Measurements from ENCODE around the gene GSX2.
"Not testable (repeated sequence)": the region's sequence is repeated elsewhere in the genome, so short reads cannot be mapped to it uniquely, and the experiment has no call there.

Gene GSX2

GRCh38 chr4:54101190-54102041, 1.5 kb downstream of the GSX2 start:
- no peak overlapping the region for H3K9ac ChIP-seq (ENCODE audit: low read depth in 1 of 2, low read length in 2 of 2)
- no peak overlapping the region for H3K27ac ChIP-seq (ENCODE audit: low read depth in 2 of 2, low read length in 2 of 2)
- peaks cover 75 to 84% of the 10 kb centered on the region in 2 donors for H3K27me3 ChIP-seq (ENCODE audit: control insufficient read depth in 2 of 2, insufficient read depth in 2 of 2, low read length in 2 of 2)
- peaks cover 0 to 6% of the 10 kb centered on the region in 2 donors for H3K4me1 ChIP-seq (ENCODE audit: control insufficient read depth in 2 of 2, insufficient read depth in 2 of 2, low read length in 2 of 2)
- H3K36me3 ChIP-seq (ENCODE audit: control insufficient read depth in 2 of 2, insufficient read depth in 2 of 2, low read length in 2 of 2): no peaks in the 10 kb centered on the region
- H3K4me3 ChIP-seq (ENCODE audit: low read length in 2 of 2): peak overlapping the region in 1 of 2 donors; percentile 44
- no peaks in the 10 kb centered on the region for H3K9me3 ChIP-seq (ENCODE audit: control insufficient read depth in 2 of 2, low read length in 2 of 2)

DNA sequence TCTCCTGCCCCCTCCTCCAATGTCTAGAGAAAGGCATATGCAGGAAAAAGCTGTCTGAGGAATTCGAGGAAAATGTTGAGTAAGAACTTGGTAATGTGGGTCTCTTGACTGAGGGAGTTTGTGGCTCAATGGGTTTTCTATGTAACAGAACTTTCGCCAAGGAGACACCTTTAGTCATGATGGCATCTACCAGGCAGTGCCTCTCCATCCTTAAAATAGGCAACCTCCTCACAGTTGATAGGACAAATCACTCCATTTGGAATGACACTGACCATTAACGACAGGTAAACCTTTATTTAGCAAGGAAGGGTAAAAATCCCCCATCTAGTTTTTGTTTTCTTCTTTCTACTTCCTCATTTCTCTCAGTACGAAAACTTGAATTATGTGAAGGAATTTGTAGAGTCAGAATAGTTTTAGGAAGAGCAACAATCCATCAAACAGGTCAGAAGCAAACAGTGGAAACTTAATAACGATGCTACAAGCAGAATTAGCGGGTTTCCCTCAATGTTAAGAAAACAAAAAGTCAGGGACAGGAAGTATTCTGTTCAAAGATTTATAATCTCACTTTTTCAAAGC, 2.7 kb downstream of the GSX2 start:
- H3K9me3 ChIP-seq (ENCODE audit: control insufficient read depth in 2 of 2, low read length in 2 of 2): no peaks in the 10 kb centered on the region
- H3K4me3 ChIP-seq (ENCODE audit: low read length in 2 of 2): no peak overlapping the region
- H3K27me3 ChIP-seq (ENCODE audit: control insufficient read depth in 2 of 2, insufficient read depth in 2 of 2, low read length in 2 of 2): peaks cover 75 to 83% of the 10 kb centered on the region in 2 donors
- peaks cover 0 to 6% of the 10 kb centered on the region in 2 donors for H3K4me1 ChIP-seq (ENCODE audit: control insufficient read depth in 2 of 2, insufficient read depth in 2 of 2, low read length in 2 of 2)
- H3K36me3 ChIP-seq (ENCODE audit: control insufficient read depth in 2 of 2, insufficient read depth in 2 of 2, low read length in 2 of 2): no peaks in the 10 kb centered on the region
- no peak overlapping the region for H3K27ac ChIP-seq (ENCODE audit: low read depth in 2 of 2, low read length in 2 of 2)
- H3K9ac ChIP-seq (ENCODE audit: low read depth in 1 of 2, low read length in 2 of 2): no peak overlapping the region

DNA sequence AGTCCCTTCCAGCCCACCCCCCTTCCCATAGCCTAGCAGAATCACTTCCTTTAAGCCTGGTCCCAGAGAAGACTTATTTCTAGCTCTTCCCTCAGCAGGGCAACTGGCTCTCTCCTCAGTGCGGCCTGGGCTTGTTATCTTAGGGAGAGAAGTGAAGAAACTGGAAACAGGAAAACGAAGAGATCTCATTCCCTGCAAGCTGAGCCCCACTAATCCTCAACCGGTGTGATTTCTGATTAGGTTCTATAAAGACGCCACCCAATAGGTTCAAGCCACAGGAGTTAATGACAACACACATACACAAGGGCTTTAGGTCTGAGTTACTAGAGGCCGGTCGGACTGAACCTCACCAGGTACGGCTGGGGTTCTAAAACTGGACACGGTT, 3.2 kb downstream of the GSX2 start:
- Histone ChIP-seq H3K36me3 (ENCODE audit: control insufficient read depth in 2 of 2, insufficient read depth in 2 of 2, low read length in 2 of 2) (no peaks in the 10 kb centered on the region), H3K4me3 (ENCODE audit: low read length in 2 of 2) (peak overlapping the region in 1 of 2 donors; percentile 46), H3K4me1 (ENCODE audit: control insufficient read depth in 2 of 2, insufficient read depth in 2 of 2, low read length in 2 of 2) (peaks cover 0 to 6% of the 10 kb centered on the region in 2 donors), H3K9me3 (ENCODE audit: control insufficient read depth in 2 of 2, low read length in 2 of 2) (no peaks in the 10 kb centered on the region), H3K9ac (ENCODE audit: low read depth in 1 of 2, low read length in 2 of 2) (no peak overlapping the region), H3K27ac (ENCODE audit: low read depth in 2 of 2, low read length in 2 of 2) (no peak overlapping the region), H3K27me3 (ENCODE audit: control insufficient read depth in 2 of 2, insufficient read depth in 2 of 2, low read length in 2 of 2) (peaks cover 75 to 83% of the 10 kb centered on the region in 2 donors)

DNA sequence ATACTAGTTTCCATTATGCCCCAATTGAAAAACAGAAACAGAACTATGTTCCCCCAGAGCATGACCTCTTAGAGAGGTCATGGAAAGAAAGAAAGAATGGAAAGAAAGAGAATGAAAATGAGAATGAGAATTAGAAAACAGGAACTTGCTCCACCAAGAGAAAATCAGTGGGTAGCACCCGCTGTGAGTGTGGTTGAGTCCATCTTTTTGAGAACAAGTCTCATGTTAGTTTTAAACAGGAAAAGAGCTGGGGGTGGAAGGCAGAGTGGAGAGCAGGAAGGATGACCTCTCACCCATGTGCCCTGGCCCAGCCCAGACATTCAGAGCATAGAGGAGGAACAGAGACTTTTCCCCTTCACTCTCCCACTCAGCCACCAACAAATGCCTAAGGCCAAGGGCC, 4.9 kb downstream of the GSX2 start:
- no peaks in the 10 kb centered on the region for H3K36me3 ChIP-seq (ENCODE audit: control insufficient read depth in 2 of 2, insufficient read depth in 2 of 2, low read length in 2 of 2)
- H3K4me1 ChIP-seq (ENCODE audit: control insufficient read depth in 2 of 2, insufficient read depth in 2 of 2, low read length in 2 of 2): peaks cover 0 to 10% of the 10 kb centered on the region in 2 donors
- H3K9me3 ChIP-seq (ENCODE audit: control insufficient read depth in 2 of 2, low read length in 2 of 2): no peaks in the 10 kb centered on the region
- H3K27ac ChIP-seq (ENCODE audit: low read depth in 2 of 2, low read length in 2 of 2): no peak overlapping the region
- H3K9ac ChIP-seq (ENCODE audit: low read depth in 1 of 2, low read length in 2 of 2): no peak overlapping the region
- H3K4me3 ChIP-seq (ENCODE audit: low read length in 2 of 2): no peak overlapping the region
- H3K27me3 ChIP-seq (ENCODE audit: control insufficient read depth in 2 of 2, insufficient read depth in 2 of 2, low read length in 2 of 2): peaks cover 76 to 85% of the 10 kb centered on the region in 2 donors

DNA sequence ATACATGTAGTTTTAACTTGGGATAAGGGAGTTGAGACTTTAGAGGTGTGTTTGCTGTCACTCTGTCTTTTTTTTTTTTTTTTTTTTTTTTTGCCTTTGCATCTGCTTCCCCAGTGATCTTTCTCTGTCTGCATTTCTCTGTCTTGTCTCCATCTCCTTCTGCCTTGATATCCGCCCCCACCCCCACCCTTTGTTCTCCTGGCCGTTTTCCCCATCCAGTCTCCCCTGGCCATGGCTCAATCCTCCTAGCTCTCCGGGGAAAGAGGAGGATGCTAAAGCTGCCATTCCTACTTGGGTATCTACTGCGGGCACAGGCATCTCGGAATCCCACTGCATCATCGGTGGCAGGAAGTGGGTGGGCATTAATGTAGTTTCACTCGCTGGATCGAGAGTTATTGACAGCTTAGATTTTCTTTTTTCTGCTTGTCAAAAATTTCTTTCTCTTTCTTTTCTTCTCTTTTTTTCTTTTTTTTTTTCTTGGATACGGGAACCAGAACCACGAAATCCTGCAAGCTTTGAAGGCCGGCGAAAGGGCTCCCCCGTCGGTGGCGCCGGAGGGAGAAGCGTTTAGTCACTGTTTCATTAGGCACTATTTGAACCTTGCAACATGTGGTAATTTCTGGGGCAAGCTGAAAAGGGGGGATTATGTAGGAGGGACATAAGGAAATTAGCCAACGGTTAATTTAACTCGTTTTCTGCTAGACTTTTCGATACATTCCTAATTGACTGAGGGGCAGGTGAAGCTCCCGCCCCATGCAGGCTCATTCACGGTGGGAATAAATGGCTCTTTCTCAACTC, 8.2 kb downstream of the GSX2 start:
- H3K27ac ChIP-seq (ENCODE audit: low read depth in 2 of 2, low read length in 2 of 2): no peak overlapping the region
- H3K9ac ChIP-seq (ENCODE audit: low read depth in 1 of 2, low read length in 2 of 2): no peak overlapping the region
- peaks cover 0 to 6% of the 10 kb centered on the region in 2 donors for H3K4me1 ChIP-seq (ENCODE audit: control insufficient read depth in 2 of 2, insufficient read depth in 2 of 2, low read length in 2 of 2)
- H3K27me3 ChIP-seq (ENCODE audit: control insufficient read depth in 2 of 2, insufficient read depth in 2 of 2, low read length in 2 of 2): peaks cover 73 to 76% of the 10 kb centered on the region in 2 donors
- no peak overlapping the region for H3K4me3 ChIP-seq (ENCODE audit: low read length in 2 of 2)
- no peaks in the 10 kb centered on the region for H3K9me3 ChIP-seq (ENCODE audit: control insufficient read depth in 2 of 2, low read length in 2 of 2)
- H3K36me3 ChIP-seq (ENCODE audit: control insufficient read depth in 2 of 2, insufficient read depth in 2 of 2, low read length in 2 of 2): no peaks in the 10 kb centered on the region

DNA sequence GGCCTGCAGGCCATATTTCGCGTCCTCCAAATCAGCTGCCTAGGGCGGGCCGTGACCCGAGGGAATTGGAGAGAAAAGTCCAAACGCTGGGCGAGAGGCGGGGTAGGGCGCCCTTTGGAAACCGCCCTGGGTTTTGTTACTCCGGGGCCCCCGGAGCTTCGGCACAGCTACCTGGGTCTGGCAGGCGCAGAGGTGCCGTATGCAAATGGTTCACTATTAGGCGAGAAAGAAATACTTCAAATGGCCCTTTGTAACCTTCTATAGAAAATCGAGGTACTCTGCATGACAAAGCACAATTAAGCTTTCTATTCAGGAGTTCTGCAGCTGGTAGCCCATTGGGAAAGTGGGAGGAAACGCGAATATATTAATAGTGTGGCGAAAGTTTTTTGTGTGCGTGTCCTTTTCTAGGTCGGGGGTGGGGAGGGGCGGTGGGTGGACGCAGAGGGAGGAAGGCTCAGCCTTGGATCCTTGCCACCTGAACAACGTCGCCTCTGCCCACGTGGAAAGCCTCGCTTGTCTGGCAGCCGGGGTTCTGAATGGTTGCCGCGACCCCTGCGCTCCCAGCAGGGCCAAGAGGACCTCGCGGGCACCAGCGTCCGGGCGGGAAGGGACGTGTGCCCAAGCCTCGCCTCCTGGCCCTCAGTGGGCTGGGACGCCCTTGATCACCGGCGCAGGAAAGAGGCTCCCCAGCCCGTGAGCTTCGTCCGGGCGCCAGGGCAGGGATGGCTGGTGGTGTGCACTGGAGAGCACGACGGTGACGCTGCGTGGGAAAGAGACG, 9.5 kb downstream of the GSX2 start:
- no peaks in the 10 kb centered on the region for H3K36me3 ChIP-seq (ENCODE audit: control insufficient read depth in 2 of 2, insufficient read depth in 2 of 2, low read length in 2 of 2)
- no peak overlapping the region for H3K27ac ChIP-seq (ENCODE audit: low read depth in 2 of 2, low read length in 2 of 2)
- H3K4me1 ChIP-seq (ENCODE audit: control insufficient read depth in 2 of 2, insufficient read depth in 2 of 2, low read length in 2 of 2): peaks cover 0 to 4% of the 10 kb centered on the region in 2 donors
- no peaks in the 10 kb centered on the region for H3K9me3 ChIP-seq (ENCODE audit: control insufficient read depth in 2 of 2, low read length in 2 of 2)
- H3K27me3 ChIP-seq (ENCODE audit: control insufficient read depth in 2 of 2, insufficient read depth in 2 of 2, low read length in 2 of 2): peaks cover 65% of the 10 kb centered on the region in 2 donors
- no peak overlapping the region for H3K9ac ChIP-seq (ENCODE audit: low read depth in 1 of 2, low read length in 2 of 2)
- peak overlapping the region in 1 of 2 donors; percentile 4 for H3K4me3 ChIP-seq (ENCODE audit: low read length in 2 of 2)

DNA sequence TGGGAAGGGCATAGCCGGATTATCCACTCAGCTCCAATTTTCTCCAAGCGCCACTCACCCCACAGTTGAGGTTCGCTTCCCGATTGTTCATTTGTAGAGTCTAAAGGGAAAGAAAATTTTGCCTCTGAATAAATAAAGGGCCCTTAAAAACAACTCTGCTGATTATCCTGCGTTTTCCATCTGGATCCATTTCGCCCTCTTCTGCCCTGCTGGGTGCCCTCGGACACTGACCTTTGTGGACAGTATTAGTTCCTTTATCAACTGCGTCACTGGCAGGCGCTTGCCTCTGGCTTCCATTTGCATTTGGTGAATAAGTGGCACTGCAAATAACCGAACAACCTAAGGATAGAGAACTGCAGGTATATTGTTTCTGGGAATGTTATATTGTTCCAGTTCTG, 10.1 kb downstream of the GSX2 start:
- Histone ChIP-seq H3K36me3 (ENCODE audit: control insufficient read depth in 2 of 2, insufficient read depth in 2 of 2, low read length in 2 of 2) (no peaks in the 10 kb centered on the region), H3K27ac (ENCODE audit: low read depth in 2 of 2, low read length in 2 of 2) (no peak overlapping the region), H3K4me3 (ENCODE audit: low read length in 2 of 2) (no peak overlapping the region), H3K4me1 (ENCODE audit: control insufficient read depth in 2 of 2, insufficient read depth in 2 of 2, low read length in 2 of 2) (peaks cover 0 to 4% of the 10 kb centered on the region in 2 donors), H3K9ac (ENCODE audit: low read depth in 1 of 2, low read length in 2 of 2) (no peak overlapping the region), H3K9me3 (ENCODE audit: control insufficient read depth in 2 of 2, low read length in 2 of 2) (no peaks in the 10 kb centered on the region), H3K27me3 (ENCODE audit: control insufficient read depth in 2 of 2, insufficient read depth in 2 of 2, low read length in 2 of 2) (peaks cover 59 to 61% of the 10 kb centered on the region in 2 donors)

- not testable (repeated sequence) for H3K4me3 ChIP-seq (ENCODE audit: low read length in 2 of 2); H3K36me3 ChIP-seq (ENCODE audit: control insufficient read depth in 2 of 2, insufficient read depth in 2 of 2, low read length in 2 of 2); H3K9me3 ChIP-seq (ENCODE audit: control insufficient read depth in 2 of 2, low read length in 2 of 2); H3K9ac ChIP-seq (ENCODE audit: low read depth in 1 of 2, low read length in 2 of 2); H3K27ac ChIP-seq (ENCODE audit: low read depth in 2 of 2, low read length in 2 of 2); H3K4me1 ChIP-seq (ENCODE audit: control insufficient read depth in 2 of 2, insufficient read depth in 2 of 2, low read length in 2 of 2)
- H3K27me3 ChIP-seq (ENCODE audit: control insufficient read depth in 2 of 2, insufficient read depth in 2 of 2, low read length in 2 of 2): peaks cover 38% of the 10 kb centered on the region in 2 donors
These were observed 13.2 kb downstream of the GSX2 start for GRCh38 chr4:54113206-54113605.

- H3K9me3 ChIP-seq (ENCODE audit: control insufficient read depth in 2 of 2, low read length in 2 of 2); H3K4me1 ChIP-seq (ENCODE audit: control insufficient read depth in 2 of 2, insufficient read depth in 2 of 2, low read length in 2 of 2); H3K9ac ChIP-seq (ENCODE audit: low read depth in 1 of 2, low read length in 2 of 2); H3K27ac ChIP-seq (ENCODE audit: low read depth in 2 of 2, low read length in 2 of 2); H3K36me3 ChIP-seq (ENCODE audit: control insufficient read depth in 2 of 2, insufficient read depth in 2 of 2, low read length in 2 of 2); H3K4me3 ChIP-seq (ENCODE audit: low read length in 2 of 2): not testable (repeated sequence)
- peaks cover 8 to 11% of the 10 kb centered on the region in 2 donors for H3K27me3 ChIP-seq (ENCODE audit: control insufficient read depth in 2 of 2, insufficient read depth in 2 of 2, low read length in 2 of 2)
These were observed 16.3 kb downstream of the GSX2 start for GRCh38 chr4:54116246-54116645.
